Measurements from ENCODE around the gene KLHL29.

GRCh38 chr2:23596316-23596885 is 211.4 kb downstream of the KLHL29 start:
- TF ChIP-seq CTCF (IDR thresholded peaks at IDR 0.05; ENCODE audit: low read depth, low read length, poor library complexity, severe bottlenecking) (no peak), EZH2phosphoT487 (IDR thresholded peaks at IDR 0.05; ENCODE audit: borderline replicate concordance, low read length) (no peak)
